Activated T-helper 1 cell treated with anti-CD3 and anti-CD28 coated beads, Interleukin-12 subunit alpha, Interleukin-12 subunit beta, Interleukin-2, Interleukin-4 antibody, amounts not matched to agents 30 ng/mL and 10 ng/mL and 1 ng/mL, durations not matched to agents 14 hours and 24 hours and 36 hours (primary cell): ENCODE results near the gene SIPA1L3. TPM values are rescaled to one million over a fixed set of nuclear protein-coding genes. Genes with fewer than 3 reads are reported as not detected.

Experiments used
- DNase-seq: peaks from one replicate; pipeline ENCODE4 v3.0.0; 2021; ENCODE audit warnings: low spot score
- H3K27ac Mint-ChIP-seq: one replicate; pipeline ENCODE4 v1.8.0; 2021; ENCODE audit warnings: mild to moderate bottlenecking, mixed read lengths
- H3K27me3 Mint-ChIP-seq: one replicate; pipeline ENCODE4 v1.8.0; 2022; ENCODE audit warnings: mild to moderate bottlenecking, moderate library complexity, mixed read lengths; ENCODE audit not compliant: insufficient read depth
- H3K36me3 Mint-ChIP-seq: one replicate; pipeline ENCODE4 v1.8.0; 2021; ENCODE audit warnings: low read depth, mixed read lengths
- H3K4me1 Mint-ChIP-seq: one replicate; pipeline ENCODE4 v1.8.0; 2021; ENCODE audit warnings: low read depth, mixed read lengths
- H3K4me3 Mint-ChIP-seq: one replicate; pipeline ENCODE4 v1.8.0; 2021; ENCODE audit warnings: mild to moderate bottlenecking, moderate library complexity, mixed read lengths
- H3K9me3 Mint-ChIP-seq: one replicate; pipeline ENCODE4 v1.8.0; 2021; ENCODE audit warnings: mixed read lengths
- intact Hi-C: fragments of 100-400 bp; cut with micrococcal nuclease; formaldehyde crosslinking; loops from one replicate; pipeline ENCODE4 v1.15.1; 2024
- total RNA-seq: library from RNA; stranded (reverse); gene quantifications from 2 replicates; pipeline ENCODE4 v1.2.3, GENCODE V29; 2022

Gene SIPA1L3
- total RNA-seq, 1 donor from 2014 or later: 16.7 TPM

DNA sequence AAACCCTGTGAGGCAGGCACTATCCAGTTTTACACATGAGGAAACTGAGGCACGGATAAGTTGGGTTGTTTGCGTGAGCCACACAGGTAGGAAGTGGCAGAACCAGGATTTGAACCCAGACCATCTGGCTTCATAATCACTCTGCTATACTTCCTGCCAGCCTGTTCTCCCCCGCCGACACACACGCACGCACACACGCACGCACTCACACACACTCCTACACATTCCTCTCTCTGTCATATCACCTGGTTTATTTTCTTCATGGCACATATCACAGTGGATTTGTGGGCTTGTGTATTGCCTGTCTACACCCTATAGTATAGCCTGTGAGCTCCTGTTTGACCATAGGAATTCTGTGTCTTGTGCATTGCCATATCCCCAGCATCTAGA, 140.0 kb downstream of the SIPA1L3 start:
- Mint-ChIP-seq H3K9me3 (peaks cover 4% of the 10 kb centered on the region), H3K27me3 (peaks cover under 1% of the 10 kb centered on the region), H3K4me1 (peaks cover 36% of the 10 kb centered on the region), H3K27ac (peak overlapping the region; percentile 74), H3K36me3 (no peaks in the 10 kb centered on the region), H3K4me3 (no peak overlapping the region)
- intact Hi-C loops: loop anchor here (10.0 kb wide), 1 partner anchor 178 kb away; the partner anchor contains the start of gene DPF1
- DNase-seq: no peak

GRCh38 chr19:38047641-38048040, 140.6 kb downstream of the SIPA1L3 start:
- H3K36me3 Mint-ChIP-seq: no peaks in the 10 kb centered on the region
- DNase-seq: no peak
- H3K4me1 Mint-ChIP-seq: peaks cover 36% of the 10 kb centered on the region
- intact Hi-C loops: loop anchor here (10.0 kb wide), 1 partner anchor 177 kb away; the partner anchor contains the start of gene DPF1
- peak overlapping the region; percentile 79 for H3K4me3 Mint-ChIP-seq
- H3K27ac Mint-ChIP-seq: peak overlapping the region; percentile 92
- peaks cover 4% of the 10 kb centered on the region for H3K9me3 Mint-ChIP-seq
- no peaks in the 10 kb centered on the region for H3K27me3 Mint-ChIP-seq

GRCh38 chr19:38049105-38049649, 142.2 kb downstream of the SIPA1L3 start:
- Mint-ChIP-seq H3K36me3 (no peaks in the 10 kb centered on the region), H3K4me3 (peak overlapping the region; percentile 79), H3K27ac (peak overlapping the region; percentile 92), H3K9me3 (peaks cover 4% of the 10 kb centered on the region), H3K4me1 (peaks cover 36% of the 10 kb centered on the region), H3K27me3 (no peaks in the 10 kb centered on the region)
- DNase-seq: peak; percentile 61
- intact Hi-C loops: loop anchor here (1.0 to 10.0 kb wide), 3 partner anchors 31 to 176 kb away; partner anchors contain the start of genes DPF1 and SIPA1L3

DNA sequence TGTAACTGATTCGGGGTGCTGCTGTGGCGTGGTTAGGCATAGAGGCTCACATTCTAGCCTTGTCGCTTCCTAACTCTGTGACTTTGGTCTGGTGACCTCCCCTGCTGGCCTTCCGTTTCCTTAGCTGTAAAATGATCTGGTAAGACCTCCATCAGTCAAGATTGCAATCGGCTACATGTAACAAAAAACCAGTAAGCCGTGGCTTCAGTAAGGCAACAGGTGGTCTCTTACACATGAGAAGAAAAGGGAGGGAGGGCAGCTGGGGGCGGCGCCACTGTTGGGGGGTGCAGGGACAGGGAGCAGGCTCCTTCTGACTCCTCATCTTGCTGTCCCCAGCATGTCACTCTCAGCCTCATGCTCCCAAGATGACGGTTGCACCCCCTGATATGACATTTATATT, 148.0 kb downstream of the SIPA1L3 start:
- Mint-ChIP-seq H3K4me1 (peaks cover 11% of the 10 kb centered on the region), H3K9me3 (peaks cover 4% of the 10 kb centered on the region), H3K27me3 (no peaks in the 10 kb centered on the region), H3K36me3 (no peaks in the 10 kb centered on the region), H3K27ac (no peak overlapping the region), H3K4me3 (no peak overlapping the region)
- DNase-seq: no peak
- intact Hi-C loops: no loop called here

DNA sequence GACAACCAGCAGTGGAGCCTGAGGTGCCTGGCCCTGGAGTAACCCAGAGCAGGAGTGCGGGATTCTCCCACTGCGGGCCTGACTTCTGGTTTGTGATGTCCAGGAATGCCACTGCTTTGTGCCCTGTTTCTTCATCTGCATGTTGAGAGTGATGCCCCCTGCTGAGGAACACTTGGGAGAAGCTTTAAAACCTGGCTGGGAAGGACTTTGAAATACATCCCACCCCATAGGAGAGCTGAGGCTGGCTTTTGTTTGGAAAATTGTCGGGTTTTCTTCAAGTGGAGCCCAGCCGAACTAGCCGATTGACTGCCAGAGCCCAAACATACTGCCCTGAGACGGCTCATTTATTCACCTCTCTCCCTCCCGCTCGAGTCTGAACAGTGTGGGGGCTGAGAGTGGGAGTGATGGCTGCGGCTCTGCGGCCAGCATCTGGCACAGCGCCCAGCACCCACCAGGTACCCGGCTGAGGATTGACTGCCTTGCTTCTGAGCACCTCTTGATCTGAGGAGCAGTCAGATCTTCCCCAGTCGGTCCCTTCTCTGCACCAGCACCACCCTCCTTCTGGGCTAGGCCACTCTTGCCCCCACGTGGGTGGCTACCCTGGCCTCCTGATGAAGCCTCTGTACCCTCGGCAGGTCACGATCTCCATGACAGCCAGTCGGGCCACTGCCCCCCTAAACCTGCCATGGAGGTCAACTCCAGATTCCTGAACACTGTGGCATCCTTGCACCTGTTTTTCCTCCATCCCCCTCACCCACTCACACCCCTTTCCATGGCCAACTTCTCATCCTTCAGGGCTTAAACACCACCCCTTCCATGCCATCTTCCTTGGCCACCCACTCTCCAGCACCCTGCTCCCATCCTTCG, 148.9 kb downstream of the SIPA1L3 start:
- Mint-ChIP-seq H3K36me3 (no peaks in the 10 kb centered on the region), H3K4me1 (peaks cover 14% of the 10 kb centered on the region), H3K4me3 (no peak overlapping the region), H3K9me3 (peaks cover 4% of the 10 kb centered on the region), H3K27me3 (no peaks in the 10 kb centered on the region), H3K27ac (no peak overlapping the region)
- no peak for DNase-seq
- intact Hi-C loops: no loop called here

- Mint-ChIP-seq H3K4me3 (no peak overlapping the region), H3K4me1 (peaks cover 19% of the 10 kb centered on the region), H3K27ac (no peak overlapping the region), H3K9me3 (peaks cover 3% of the 10 kb centered on the region), H3K27me3 (no peaks in the 10 kb centered on the region), H3K36me3 (no peaks in the 10 kb centered on the region)
- no peak for DNase-seq
- intact Hi-C loops: no loop called here
Observed at GRCh38 chr19:38056646-38057045, 149.6 kb downstream of the SIPA1L3 start.

GRCh38 chr19:38057959-38058690, 151.1 kb downstream of the SIPA1L3 start:
- DNase-seq: no peak
- peaks cover 19% of the 10 kb centered on the region for H3K4me1 Mint-ChIP-seq
- H3K9me3 Mint-ChIP-seq: no peaks in the 10 kb centered on the region
- intact Hi-C loops: no loop called here
- H3K27ac Mint-ChIP-seq: no peak overlapping the region
- H3K4me3 Mint-ChIP-seq: no peak overlapping the region
- H3K36me3 Mint-ChIP-seq: no peaks in the 10 kb centered on the region
- no peaks in the 10 kb centered on the region for H3K27me3 Mint-ChIP-seq

- H3K27ac Mint-ChIP-seq: peak overlapping the region; percentile 61
- peak; percentile 22 for DNase-seq
- H3K9me3 Mint-ChIP-seq: no peaks in the 10 kb centered on the region
- H3K36me3 Mint-ChIP-seq: no peaks in the 10 kb centered on the region
- H3K4me1 Mint-ChIP-seq: peaks cover 19% of the 10 kb centered on the region
- peak overlapping the region; percentile 30 for H3K4me3 Mint-ChIP-seq
- intact Hi-C loops: no loop called here
- H3K27me3 Mint-ChIP-seq: no peaks in the 10 kb centered on the region
Observed at GRCh38 chr19:38059897-38060296, 152.9 kb downstream of the SIPA1L3 start.

GRCh38 chr19:38060331-38060730, 153.3 kb downstream of the SIPA1L3 start:
- Mint-ChIP-seq H3K27me3 (no peaks in the 10 kb centered on the region), H3K4me3 (no peak overlapping the region), H3K36me3 (no peaks in the 10 kb centered on the region), H3K9me3 (no peaks in the 10 kb centered on the region), H3K27ac (no peak overlapping the region), H3K4me1 (peaks cover 19% of the 10 kb centered on the region)
- intact Hi-C loops: no loop called here
- no peak for DNase-seq

GRCh38 chr19:38061294-38061693, 154.3 kb downstream of the SIPA1L3 start:
- Mint-ChIP-seq H3K27me3 (no peaks in the 10 kb centered on the region), H3K27ac (no peak overlapping the region), H3K36me3 (no peaks in the 10 kb centered on the region), H3K9me3 (no peaks in the 10 kb centered on the region), H3K4me1 (peaks cover 19% of the 10 kb centered on the region), H3K4me3 (no peak overlapping the region)
- intact Hi-C loops: no loop called here
- no peak for DNase-seq

GRCh38 chr19:38062959-38063761, 156.2 kb downstream of the SIPA1L3 start:
- H3K27ac Mint-ChIP-seq: no peak overlapping the region

DNA sequence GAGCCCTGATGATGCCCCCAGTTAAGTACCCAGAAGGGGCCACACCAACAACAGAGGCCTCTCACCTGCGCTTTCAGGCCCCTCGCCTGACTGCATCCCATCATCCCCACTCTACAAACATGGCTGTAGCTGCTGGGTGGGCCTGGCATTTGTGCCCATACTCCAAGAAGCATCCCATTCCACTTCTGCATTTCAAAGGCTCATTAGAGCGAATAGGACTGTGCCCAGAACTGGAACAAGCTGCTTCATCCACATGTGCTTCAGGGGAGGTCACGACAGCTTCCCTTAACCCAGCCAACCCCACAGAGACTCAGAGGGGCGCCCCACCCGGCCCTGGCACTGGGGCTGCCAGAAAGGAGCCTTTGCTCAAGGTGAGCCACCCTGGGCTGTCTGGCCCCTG, 156.9 kb downstream of the SIPA1L3 start:
- Mint-ChIP-seq H3K36me3 (no peaks in the 10 kb centered on the region), H3K27me3 (no peaks in the 10 kb centered on the region), H3K4me1 (peaks cover 14% of the 10 kb centered on the region), H3K4me3 (no peak overlapping the region), H3K9me3 (no peaks in the 10 kb centered on the region), H3K27ac (no peak overlapping the region)
- no peak for DNase-seq
- intact Hi-C loops: no loop called here

More at GRCh38 chr19:38062959-38063761, 156.2 kb downstream of the SIPA1L3 start:
- DNase-seq: no peak
- Mint-ChIP-seq H3K4me1 (peaks cover 19% of the 10 kb centered on the region), H3K9me3 (no peaks in the 10 kb centered on the region), H3K36me3 (no peaks in the 10 kb centered on the region), H3K27me3 (no peaks in the 10 kb centered on the region), H3K4me3 (no peak overlapping the region)
- intact Hi-C loops: no loop called here
